CD4-positive, alpha-beta memory T cell (primary cell): ENCODE data around the gene SANBR. TPM values are rescaled to one million over a fixed set of nuclear protein-coding genes. Genes with fewer than 3 reads are reported as not detected.

Experiments
- CTCF ChIA-PET: fragments of 350-600 bp; sonication (Branson Sonifier 250); formaldehyde crosslinking; loops from one replicate; lab custom pipeline; 2021; ENCODE audit warnings: inconsistent platforms; ENCODE audit not compliant: partially characterized antibody; lab: Charles Lee
- POLR2A ChIA-PET: fragments of 350-600 bp; sonication (Branson Sonifier 250); formaldehyde crosslinking; loops from one replicate; lab custom pipeline; 2021; ENCODE audit not compliant: partially characterized antibody; lab: Charles Lee
- DNase-seq, 5 donors: peaks; one replicate each; pipeline versions ENCODE4 v3.0.0 to v3.0.0-alpha.2; 2020 to 2022; ENCODE audit warnings: mixed read lengths in 1 of 5
- H3K27ac ChIP-seq: one replicate; pipeline ENCODE4 v1.7.0; 2013; ENCODE audit warnings: low read depth, low read length
- H3K27me3 ChIP-seq: 2 replicates; pipeline ENCODE4 v1.7.0; 2013; ENCODE audit warnings: mild to moderate bottlenecking, low read length, moderate library complexity; ENCODE audit not compliant: insufficient read depth
- H3K36me3 ChIP-seq: 2 replicates; pipeline ENCODE4 v1.7.0; 2013; ENCODE audit warnings: mild to moderate bottlenecking, low read length, moderate library complexity; ENCODE audit not compliant: insufficient read depth
- H3K4me1 ChIP-seq: 2 replicates; pipeline ENCODE4 v1.7.0; 2013; ENCODE audit warnings: mild to moderate bottlenecking, low read length, moderate library complexity; ENCODE audit not compliant: insufficient read depth
- H3K4me3 ChIP-seq, 2 donors: one replicate each; pipeline ENCODE4 v1.7.0; 2013; ENCODE audit warnings: low read length in 2 of 2, mild to moderate bottlenecking in 1 of 2
- H3K9me3 ChIP-seq, 2 donors: one replicate each; pipeline ENCODE4 v1.7.0; 2013; ENCODE audit warnings: low read length in 2 of 2, control low read depth in 1 of 2; ENCODE audit not compliant: control insufficient read depth in 1 of 2
- H3K27ac Mint-ChIP-seq, 7 donors: one replicate each; pipeline ENCODE4 v1.8.0; 2020 to 2021; ENCODE audit warnings: mixed read lengths in 7 of 7, mild to moderate bottlenecking in 6 of 7, inconsistent platforms in 3 of 7, moderate library complexity in 3 of 7
- H3K27me3 Mint-ChIP-seq, 2 donors: one replicate each; pipeline ENCODE4 v1.8.0; 2020 to 2021; ENCODE audit warnings: mixed read lengths in 2 of 2
- H3K36me3 Mint-ChIP-seq, 2 donors: one replicate each; pipeline ENCODE4 v1.8.0; 2020 to 2021; ENCODE audit warnings: mixed read lengths in 2 of 2, inconsistent platforms in 1 of 2, mild to moderate bottlenecking in 1 of 2
- H3K4me1 Mint-ChIP-seq, 4 donors: one replicate each; pipeline ENCODE4 v1.8.0; 2020 to 2021; ENCODE audit warnings: mixed read lengths in 4 of 4, mild to moderate bottlenecking in 1 of 4
- H3K4me3 Mint-ChIP-seq, 8 donors: one replicate each; pipeline ENCODE4 v1.8.0; 2020 to 2021; ENCODE audit warnings: mixed read lengths in 8 of 8, mild to moderate bottlenecking in 7 of 8, moderate library complexity in 6 of 8, inconsistent platforms in 3 of 8
- H3K9me3 Mint-ChIP-seq, 8 donors: one replicate each; pipeline ENCODE4 v1.8.0; 2020 to 2021; ENCODE audit warnings: mixed read lengths in 8 of 8, mild to moderate bottlenecking in 5 of 8, inconsistent platforms in 3 of 8, moderate library complexity in 1 of 8
- intact Hi-C: fragments of 100-400 bp; cut with micrococcal nuclease; formaldehyde crosslinking; loops from one replicate; pipeline ENCODE4 v1.15.1; 2023
- polyA plus RNA-seq, 2 donors: library from polyadenylated mRNA; unstranded; fragments of 300-500 nt; fragmentation: Illumina TruSeq; gene quantifications; one replicate each; pipeline ENCODE4 v1.2.3, GENCODE V29; 2021
- total RNA-seq, 2 experiments: library from RNA; stranded (reverse); gene quantifications; one replicate each; pipeline ENCODE4 v1.2.3, GENCODE V29; 2021

Gene SANBR
- total and polyA plus RNA-seq, 4 experiments from 2014 or later: 1.0 to 6.0 (median 3.9) TPM

- H3K36me3 ChIP-seq: no peaks in the 10 kb centered on the region
- H3K27me3 ChIP-seq: no peaks in the 10 kb centered on the region
- ChIA-PET POLR2A (no interaction called here), CTCF (no interaction called here)
- Mint-ChIP-seq H3K27me3 (no peaks in the 10 kb centered on the region), H3K4me1 (no peaks in the 10 kb centered on the region), H3K9me3 (peaks cover 0 to 2% (median 0%) of the 10 kb centered on the region in 8 donors), H3K36me3 (peaks cover 10 to 27% of the 10 kb centered on the region in 2 donors), H3K4me3 (no peak overlapping the region), H3K27ac (no peak overlapping the region)
- no peak for DNase-seq
- no peak overlapping the region for H3K27ac ChIP-seq
- no peaks in the 10 kb centered on the region for H3K4me1 ChIP-seq
- no peak overlapping the region for H3K4me3 ChIP-seq
- H3K9me3 ChIP-seq: no peaks in the 10 kb centered on the region
- intact Hi-C loops: no loop called here
Observed at GRCh38 chr2:61109291-61109690, 43.6 kb downstream of the SANBR start.

- DNase-seq: no peak
- Mint-ChIP-seq H3K27me3 (no peaks in the 10 kb centered on the region), H3K36me3 (peaks cover 10 to 35% of the 10 kb centered on the region in 2 donors), H3K4me3 (no peak overlapping the region), H3K4me1 (no peaks in the 10 kb centered on the region), H3K9me3 (peaks cover 0 to 2% (median 0%) of the 10 kb centered on the region in 8 donors), H3K27ac (no peak overlapping the region)
- H3K36me3 ChIP-seq: no peaks in the 10 kb centered on the region
- ChIA-PET CTCF (no interaction called here), POLR2A (no interaction called here)
- intact Hi-C loops: no loop called here
- H3K9me3 ChIP-seq: no peaks in the 10 kb centered on the region
- no peaks in the 10 kb centered on the region for H3K4me1 ChIP-seq
- no peak overlapping the region for H3K4me3 ChIP-seq
- no peaks in the 10 kb centered on the region for H3K27me3 ChIP-seq
- no peak overlapping the region for H3K27ac ChIP-seq
Observed at GRCh38 chr2:61111708-61112107, 46.0 kb downstream of the SANBR start.

- intact Hi-C loops: no loop called here
- H3K9me3 Mint-ChIP-seq: peaks cover 0 to 2% (median 0%) of the 10 kb centered on the region in 8 donors
- no peaks in the 10 kb centered on the region for H3K36me3 ChIP-seq
- no peaks in the 10 kb centered on the region for H3K9me3 ChIP-seq
- no peak for DNase-seq
- ChIA-PET POLR2A (no interaction called here), CTCF (no interaction called here)
- no peaks in the 10 kb centered on the region for H3K27me3 Mint-ChIP-seq
- H3K27me3 ChIP-seq: no peaks in the 10 kb centered on the region
- no peak overlapping the region for H3K27ac ChIP-seq
- H3K27ac Mint-ChIP-seq: no peak overlapping the region
- no peaks in the 10 kb centered on the region for H3K4me1 ChIP-seq
- no peak overlapping the region for H3K4me3 ChIP-seq
- no peaks in the 10 kb centered on the region for H3K4me1 Mint-ChIP-seq
- no peak overlapping the region for H3K4me3 Mint-ChIP-seq
- peaks cover 12 to 46% of the 10 kb centered on the region in 2 donors for H3K36me3 Mint-ChIP-seq
Observed at GRCh38 chr2:61114147-61114546, 48.5 kb downstream of the SANBR start.

Other genes starting within 250 kb of the SANBR start
- 10 to 100 TPM; 26.5 to 28.0 TPM for gene REL, start 184.3 kb upstream of the SANBR start, total RNA-seq
- 10 to 100 TPM in 1 of 2 donors, 1 to 10 TPM in 1; 3.8 to 12.3 TPM for gene REL, start 184.3 kb upstream of the SANBR start, polyA plus RNA-seq
- 10 to 100 TPM; 25.8 to 26.6 TPM for gene PEX13, start 48.2 kb upstream of the SANBR start, total RNA-seq
- 10 to 100 TPM; 10.7 to 16.1 TPM for gene PEX13, start 48.2 kb upstream of the SANBR start, polyA plus RNA-seq
- gene PUS10, start 47.6 kb upstream of the SANBR start, total RNA-seq: 1 to 10 TPM; 7.0 to 8.0 TPM
- 1 to 10 TPM; 3.4 to 4.1 TPM for gene PUS10, start 47.6 kb upstream of the SANBR start, polyA plus RNA-seq
- gene C2orf74, start 96.3 kb downstream of the SANBR start, total RNA-seq: 10 to 100 TPM; 18.3 to 19.3 TPM
- gene C2orf74, start 96.3 kb downstream of the SANBR start, polyA plus RNA-seq: 10 to 100 TPM; 36.7 to 38.1 TPM